GM12801 (cell line): Measurements from ENCODE around the gene SEPTIN3.

Experiments used
- TF ChIP-seq, protein P1 (sequence below): IDR thresholded peaks from one replicate; pipeline ENCODE4 v1.5.1; 2011; ENCODE audit warnings: control low read depth; ENCODE audit not compliant: insufficient read length; ENCODE audit errors: extremely low read depth

The SEPTIN3 gene

GRCh38 chr22:41927813-41928212, 41.4 kb upstream of the SEPTIN3 start:
- TF ChIP-seq, protein P1, sequence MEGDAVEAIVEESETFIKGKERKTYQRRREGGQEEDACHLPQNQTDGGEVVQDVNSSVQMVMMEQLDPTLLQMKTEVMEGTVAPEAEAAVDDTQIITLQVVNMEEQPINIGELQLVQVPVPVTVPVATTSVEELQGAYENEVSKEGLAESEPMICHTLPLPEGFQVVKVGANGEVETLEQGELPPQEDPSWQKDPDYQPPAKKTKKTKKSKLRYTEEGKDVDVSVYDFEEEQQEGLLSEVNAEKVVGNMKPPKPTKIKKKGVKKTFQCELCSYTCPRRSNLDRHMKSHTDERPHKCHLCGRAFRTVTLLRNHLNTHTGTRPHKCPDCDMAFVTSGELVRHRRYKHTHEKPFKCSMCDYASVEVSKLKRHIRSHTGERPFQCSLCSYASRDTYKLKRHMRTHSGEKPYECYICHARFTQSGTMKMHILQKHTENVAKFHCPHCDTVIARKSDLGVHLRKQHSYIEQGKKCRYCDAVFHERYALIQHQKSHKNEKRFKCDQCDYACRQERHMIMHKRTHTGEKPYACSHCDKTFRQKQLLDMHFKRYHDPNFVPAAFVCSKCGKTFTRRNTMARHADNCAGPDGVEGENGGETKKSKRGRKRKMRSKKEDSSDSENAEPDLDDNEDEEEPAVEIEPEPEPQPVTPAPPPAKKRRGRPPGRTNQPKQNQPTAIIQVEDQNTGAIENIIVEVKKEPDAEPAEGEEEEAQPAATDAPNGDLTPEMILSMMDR, result no peak

DNA sequence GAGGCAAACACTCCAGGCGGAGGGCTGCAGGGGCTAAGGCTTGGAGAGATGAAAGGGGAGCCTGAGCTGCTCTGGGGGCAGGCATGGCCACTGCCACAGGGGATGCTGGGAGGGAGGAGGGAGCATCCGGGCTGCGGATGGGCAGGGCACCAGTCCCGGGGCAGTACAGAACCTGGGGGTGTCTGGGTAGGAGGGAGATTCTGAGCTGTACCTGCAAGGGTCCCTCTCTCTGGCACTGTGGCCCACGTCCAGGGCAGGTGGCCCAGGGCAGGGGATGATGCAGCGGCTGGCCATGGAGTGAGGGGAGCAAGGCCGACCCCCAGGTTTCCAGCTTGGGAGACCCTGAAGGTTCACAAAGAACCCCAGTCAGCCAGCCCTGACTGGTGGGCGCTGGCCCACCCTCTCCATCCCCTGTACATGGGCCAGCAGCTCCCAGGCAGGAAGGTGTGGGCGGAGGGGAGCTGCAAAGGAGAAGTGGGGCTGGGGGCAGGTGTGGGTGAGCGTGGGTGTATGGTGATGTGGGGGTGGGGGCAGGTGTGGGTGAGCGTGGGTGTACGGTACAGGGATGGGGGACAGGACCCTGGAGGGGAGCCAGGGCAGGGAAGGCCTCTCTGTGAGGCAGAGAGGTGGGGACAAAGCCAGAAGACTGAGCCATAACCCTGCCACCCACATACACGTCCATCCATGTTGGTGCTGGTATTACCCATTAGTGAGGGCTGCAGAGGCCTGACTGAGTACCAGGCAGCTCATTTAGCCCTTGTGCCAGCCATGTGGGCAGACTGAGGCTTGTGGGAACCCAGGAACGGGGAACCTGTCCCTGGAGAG, 40.4 kb upstream of the SEPTIN3 start:
- TF ChIP-seq, protein P1, result no peak

DNA sequence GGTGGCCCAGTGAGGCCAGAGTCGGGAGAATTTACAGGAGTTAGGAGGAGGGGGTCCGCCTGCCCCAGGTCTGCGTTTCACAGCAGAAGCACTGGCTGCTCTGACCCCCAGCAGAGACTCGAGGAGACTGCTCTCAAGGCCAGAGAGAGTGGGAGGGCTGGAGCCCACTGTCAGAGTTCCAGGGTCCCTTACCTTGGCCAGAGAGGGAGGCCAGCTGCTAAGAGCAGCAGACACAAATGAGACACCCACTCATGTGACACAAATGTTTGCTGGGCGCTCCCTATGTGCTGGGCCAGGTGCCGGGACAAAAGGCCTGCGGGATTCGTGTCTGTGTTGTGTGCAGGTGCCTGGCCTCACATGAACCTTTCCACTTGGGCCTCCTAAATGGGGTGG, 39.8 kb upstream of the SEPTIN3 start:
- TF ChIP-seq, protein P1, result no peak

DNA sequence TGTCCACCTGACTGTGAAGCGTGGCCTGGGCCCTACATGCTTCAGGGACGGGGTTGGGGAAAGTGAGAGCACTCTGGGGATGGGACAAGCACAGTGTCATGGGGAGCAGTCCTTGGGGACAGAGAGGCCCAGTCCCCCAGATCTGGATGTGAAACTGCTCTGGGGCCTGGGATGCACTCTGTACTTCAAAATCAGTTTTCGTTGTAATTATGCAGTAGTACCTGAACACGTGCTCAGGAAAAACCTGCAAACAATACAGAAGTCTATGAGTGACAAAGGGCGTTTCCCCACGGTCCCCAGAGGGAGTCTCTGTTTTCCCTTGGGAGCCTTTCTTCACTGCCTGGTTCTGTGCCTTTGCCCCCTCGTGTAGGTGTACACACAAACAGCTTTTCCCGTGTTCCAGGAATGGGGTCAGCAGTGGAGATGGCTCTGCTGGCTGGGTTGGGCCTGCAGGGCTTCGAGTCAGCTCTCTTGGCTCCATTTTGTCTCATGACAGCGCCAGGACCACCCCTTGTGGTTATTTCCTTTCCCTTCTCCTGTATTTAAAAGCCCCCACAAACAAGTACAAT, 37.5 kb upstream of the SEPTIN3 start:
- TF ChIP-seq, protein P1, result no peak

DNA sequence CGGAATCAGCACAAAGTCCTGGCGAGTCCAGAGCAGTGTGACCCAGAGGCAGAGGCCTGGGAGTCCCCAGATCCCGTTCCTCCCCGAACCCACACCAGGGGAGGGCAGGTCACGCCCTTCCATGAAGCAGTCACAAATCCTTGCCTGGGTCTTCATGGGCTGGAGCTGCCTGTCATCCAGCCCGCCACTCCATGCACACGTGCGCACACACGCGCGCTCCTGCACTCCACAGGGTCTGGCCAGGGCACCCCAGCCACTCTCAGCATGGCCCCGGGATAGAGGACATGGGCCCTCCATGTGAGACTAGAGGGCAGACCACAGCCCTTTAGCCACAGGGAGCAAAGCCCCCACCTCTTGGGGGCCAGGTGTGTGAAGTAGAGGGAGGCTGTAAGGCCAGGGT, 36.9 kb upstream of the SEPTIN3 start:
- TF ChIP-seq, protein P1, result no peak

GRCh38 chr22:41933411-41934177, 35.6 kb upstream of the SEPTIN3 start:
- TF ChIP-seq, protein P1, result no peak

DNA sequence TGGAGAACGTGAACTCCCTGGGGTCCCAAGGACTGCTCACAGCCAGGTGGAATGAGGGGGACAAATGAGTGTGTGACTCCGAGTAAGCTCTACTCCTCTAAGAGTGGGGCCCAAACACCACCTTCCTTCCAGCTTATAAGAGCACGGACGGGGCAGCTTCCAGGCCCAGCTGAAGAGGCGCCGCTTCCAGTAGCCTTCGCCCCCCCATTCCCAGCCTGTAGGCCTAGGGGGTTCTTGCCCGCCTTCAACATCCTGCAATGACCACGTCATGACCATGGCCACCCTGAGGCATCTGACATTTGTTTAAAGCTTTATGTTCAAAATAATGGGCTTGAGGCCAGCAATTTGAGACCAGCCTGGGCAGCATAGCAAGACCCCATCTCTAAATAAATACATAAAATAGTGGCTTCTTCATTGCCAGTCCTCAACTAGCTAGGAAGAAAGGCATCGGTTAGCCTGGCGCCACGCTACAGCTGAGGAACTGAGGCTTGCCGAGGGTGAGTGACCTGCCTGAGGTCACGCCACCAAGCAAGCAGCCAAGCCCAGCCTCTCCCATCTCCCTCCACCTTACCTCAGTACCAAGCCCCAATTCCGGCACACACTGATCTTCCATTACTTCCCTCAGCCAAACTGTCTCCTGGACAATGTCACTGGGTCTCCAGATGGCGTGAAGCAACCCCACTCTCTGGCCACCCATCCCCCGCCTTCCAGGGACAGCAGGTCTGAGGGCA, 34.8 kb upstream of the SEPTIN3 start:
- TF ChIP-seq, protein P1, result no peak
